ENCODE data around the gene TP53I13. TPM values are rescaled to one million over a fixed set of nuclear protein-coding genes. Genes with fewer than 3 reads are reported as not detected.

The TP53I13 gene
- total and polyA plus RNA-seq, 9 donors = 29.3 to 45.1 (median 34.1) TPM

GRCh38 chr17:29566473-29567303, 1.8 kb upstream of the TP53I13 start, which contains the start of gene ABHD15:
Gene ABHD15, minus strand, starts transcription at chr17:29567037. Its CDS starts 71 bp downstream, at chr17:29566966.
- peak; percentile 72 for DNase-seq
- Histone ChIP-seq H3K4me3 (ENCODE audit: low read length) (peak within 1 kb of the TSS; percentile 90), H3K36me3 (ENCODE audit: control insufficient read depth, insufficient read depth, low read length) (peaks cover 18% of the 10 kb centered on the region), H3K9me3 (replicated peaks; ENCODE audit: control insufficient read depth, low read depth, low read length) (no peaks in the 10 kb centered on the region), H3K27me3 (ENCODE audit: control insufficient read depth, insufficient read depth, low read length) (peaks cover 25% of the 10 kb centered on the region), H3K27ac (ENCODE audit: low read length) (peak within 1 kb of the TSS; percentile 87), H3K4me1 (ENCODE audit: control insufficient read depth, insufficient read depth, low read length) (peaks cover 43% of the 10 kb centered on the region)
- 1% methylated on average over 94 of the region's 94 CpGs for WGBS (ENCODE audit: insufficient coverage)

- H3K36me3 ChIP-seq (ENCODE audit: control insufficient read depth, insufficient read depth, low read length) = peaks cover 19% of the 10 kb centered on the region
- DNase-seq = no peak
- H3K9me3 ChIP-seq (replicated peaks; ENCODE audit: control insufficient read depth, low read depth, low read length) = no peaks in the 10 kb centered on the region
- peak overlapping the region; percentile 90 for H3K4me3 ChIP-seq (ENCODE audit: low read length)
- H3K27ac ChIP-seq (ENCODE audit: low read length) = no peak overlapping the region
- WGBS (ENCODE audit: insufficient coverage) = under 1% methylated on average over 27 of the region's 27 CpGs
- peaks cover 45% of the 10 kb centered on the region for H3K4me1 ChIP-seq (ENCODE audit: control insufficient read depth, insufficient read depth, low read length)
- H3K27me3 ChIP-seq (ENCODE audit: control insufficient read depth, insufficient read depth, low read length) = peaks cover 25% of the 10 kb centered on the region
These were observed 1.3 kb upstream of the TP53I13 start for GRCh38 chr17:29567304-29567553.

GRCh38 chr17:29567554-29568330, 759 bp upstream of the TP53I13 start:
- Histone ChIP-seq H3K27ac (ENCODE audit: low read length) (peak overlapping the region; percentile 87), H3K4me1 (ENCODE audit: control insufficient read depth, insufficient read depth, low read length) (peaks cover 47% of the 10 kb centered on the region), H3K27me3 (ENCODE audit: control insufficient read depth, insufficient read depth, low read length) (peaks cover 25% of the 10 kb centered on the region), H3K36me3 (ENCODE audit: control insufficient read depth, insufficient read depth, low read length) (peaks cover 20% of the 10 kb centered on the region), H3K4me3 (ENCODE audit: low read length) (peak overlapping the region; percentile 90), H3K9me3 (replicated peaks; ENCODE audit: control insufficient read depth, low read depth, low read length) (no peaks in the 10 kb centered on the region)
- under 1% methylated on average over 48 of the region's 63 CpGs for WGBS (ENCODE audit: insufficient coverage)
- peak; percentile 53 for DNase-seq

GRCh38 chr17:29569245-29569950, 897 bp downstream of the TP53I13 start:
- 34% methylated on average over 8 of the region's 14 CpGs for whole genome bisulfite sequencing (ENCODE audit: insufficient coverage)
- Histone ChIP-seq H3K4me3 (ENCODE audit: low read length) (peak overlapping the region; percentile 90), H3K4me1 (ENCODE audit: control insufficient read depth, insufficient read depth, low read length) (peaks cover 51% of the 10 kb centered on the region), H3K27ac (ENCODE audit: low read length) (peak overlapping the region; percentile 83), H3K9me3 (replicated peaks; ENCODE audit: control insufficient read depth, low read depth, low read length) (no peaks in the 10 kb centered on the region), H3K36me3 (ENCODE audit: control insufficient read depth, insufficient read depth, low read length) (peaks cover 31% of the 10 kb centered on the region), H3K27me3 (ENCODE audit: control insufficient read depth, insufficient read depth, low read length) (peaks cover 25% of the 10 kb centered on the region)
- DNase-seq = peak; percentile 29

DNA sequence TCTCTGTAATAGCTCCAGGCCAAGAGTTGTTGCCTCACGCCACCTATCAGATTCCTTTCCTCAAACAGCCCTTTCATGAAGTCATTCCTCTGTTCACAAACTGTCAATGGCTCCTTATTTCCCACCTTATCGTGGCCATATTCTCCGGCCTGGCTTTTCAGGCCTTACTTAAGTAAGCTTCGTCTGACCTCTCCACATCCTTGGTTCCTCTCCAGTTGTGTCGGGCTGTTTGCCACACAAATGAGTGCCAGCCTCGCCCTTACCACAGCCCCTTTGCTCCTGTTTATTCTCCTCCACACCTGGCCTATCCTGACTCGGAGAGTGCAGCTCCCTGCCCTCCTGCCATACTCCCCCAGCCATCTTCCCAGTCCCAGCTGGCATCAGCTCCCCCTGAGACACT, 2.0 kb downstream of the TP53I13 start:
- H3K36me3 ChIP-seq (ENCODE audit: control insufficient read depth, insufficient read depth, low read length) = peaks cover 43% of the 10 kb centered on the region
- no peak overlapping the region for H3K27ac ChIP-seq (ENCODE audit: low read length)
- WGBS (ENCODE audit: insufficient coverage) = 88% methylated on average over 7 of the region's 7 CpGs
- no peaks in the 10 kb centered on the region for H3K9me3 ChIP-seq (replicated peaks; ENCODE audit: control insufficient read depth, low read depth, low read length)
- H3K27me3 ChIP-seq (ENCODE audit: control insufficient read depth, insufficient read depth, low read length) = peaks cover 16% of the 10 kb centered on the region
- no peak overlapping the region for H3K4me3 ChIP-seq (ENCODE audit: low read length)
- no peak for DNase-seq
- H3K4me1 ChIP-seq (ENCODE audit: control insufficient read depth, insufficient read depth, low read length) = peaks cover 49% of the 10 kb centered on the region

DNA sequence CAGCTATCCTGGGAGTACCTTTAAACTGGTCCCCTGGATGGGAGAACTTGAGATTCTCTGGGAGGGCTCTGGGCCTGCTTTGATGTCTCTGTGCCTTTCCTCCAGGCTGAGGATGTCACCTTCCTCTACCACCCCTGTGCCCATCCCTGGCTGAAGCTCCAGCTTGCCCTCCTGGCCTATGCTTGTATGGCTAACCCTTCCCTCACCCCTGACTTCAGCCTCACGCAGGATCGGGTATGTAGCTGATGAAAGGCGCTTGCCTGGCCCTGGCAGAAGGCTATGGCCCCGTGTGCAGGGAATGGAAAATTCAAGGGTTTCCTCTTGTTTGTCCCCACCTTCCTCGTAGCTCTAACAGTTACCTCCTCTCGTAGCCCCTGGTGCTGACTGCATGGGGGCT, 3.0 kb downstream of the TP53I13 start:
- no CpG with 5 or more reads among the region's 6 CpGs for WGBS (ENCODE audit: insufficient coverage)
- Histone ChIP-seq H3K36me3 (ENCODE audit: control insufficient read depth, insufficient read depth, low read length) (peaks cover 52% of the 10 kb centered on the region), H3K27me3 (ENCODE audit: control insufficient read depth, insufficient read depth, low read length) (peaks cover 6% of the 10 kb centered on the region), H3K27ac (ENCODE audit: low read length) (peak overlapping the region; percentile 13), H3K9me3 (replicated peaks; ENCODE audit: control insufficient read depth, low read depth, low read length) (no peaks in the 10 kb centered on the region), H3K4me1 (ENCODE audit: control insufficient read depth, insufficient read depth, low read length) (peaks cover 39% of the 10 kb centered on the region), H3K4me3 (ENCODE audit: low read length) (no peak overlapping the region)
- peak; percentile 10 for DNase-seq

GRCh38 chr17:29571883-29572681, 3.6 kb downstream of the TP53I13 start:
- peak; percentile 19 for DNase-seq
- WGBS (ENCODE audit: insufficient coverage) = 29% methylated on average over 22 of the region's 30 CpGs
- Histone ChIP-seq H3K27me3 (ENCODE audit: control insufficient read depth, insufficient read depth, low read length) (peaks cover 4% of the 10 kb centered on the region), H3K27ac (ENCODE audit: low read length) (peak overlapping the region; percentile 35), H3K4me3 (ENCODE audit: low read length) (peak overlapping the region; percentile 15), H3K4me1 (ENCODE audit: control insufficient read depth, insufficient read depth, low read length) (peaks cover 43% of the 10 kb centered on the region), H3K36me3 (ENCODE audit: control insufficient read depth, insufficient read depth, low read length) (peaks cover 58% of the 10 kb centered on the region), H3K9me3 (replicated peaks; ENCODE audit: control insufficient read depth, low read depth, low read length) (no peaks in the 10 kb centered on the region)

GRCh38 chr17:29572691-29573557, 4.4 kb downstream of the TP53I13 start:
- peaks cover 46% of the 10 kb centered on the region for H3K4me1 ChIP-seq (ENCODE audit: control insufficient read depth, insufficient read depth, low read length)
- H3K4me3 ChIP-seq (ENCODE audit: low read length) = peak overlapping the region; percentile 15
- peaks cover 67% of the 10 kb centered on the region for H3K36me3 ChIP-seq (ENCODE audit: control insufficient read depth, insufficient read depth, low read length)
- H3K27me3 ChIP-seq (ENCODE audit: control insufficient read depth, insufficient read depth, low read length) = no peaks in the 10 kb centered on the region
- no peaks in the 10 kb centered on the region for H3K9me3 ChIP-seq (replicated peaks; ENCODE audit: control insufficient read depth, low read depth, low read length)
- 6% methylated on average over 38 of the region's 62 CpGs for WGBS (ENCODE audit: insufficient coverage)
- DNase-seq = peak; percentile 83
- H3K27ac ChIP-seq (ENCODE audit: low read length) = peak overlapping the region; percentile 55

GRCh38 chr17:29573558-29573869, 5.0 kb downstream of the TP53I13 start:
- peaks cover 73% of the 10 kb centered on the region for H3K36me3 ChIP-seq (ENCODE audit: control insufficient read depth, insufficient read depth, low read length)
- WGBS (ENCODE audit: insufficient coverage) = no CpG with 5 or more reads among the region's 6 CpGs
- peak; percentile 15 for DNase-seq
- no peaks in the 10 kb centered on the region for H3K27me3 ChIP-seq (ENCODE audit: control insufficient read depth, insufficient read depth, low read length)
- H3K9me3 ChIP-seq (replicated peaks; ENCODE audit: control insufficient read depth, low read depth, low read length) = no peaks in the 10 kb centered on the region
- peak overlapping the region; percentile 55 for H3K27ac ChIP-seq (ENCODE audit: low read length)
- H3K4me1 ChIP-seq (ENCODE audit: control insufficient read depth, insufficient read depth, low read length) = peaks cover 49% of the 10 kb centered on the region
- H3K4me3 ChIP-seq (ENCODE audit: low read length) = no peak overlapping the region

Data from muscle of leg (tissue), 11 donors.